GM18505 (cell line): ENCODE results near the gene SREBF1.

Source experiments
- ATAC-seq: cut with Tn5 transposase; IDR thresholded peaks from one replicate; pipeline ENCODE4 v1.9.1; 2021; ENCODE audit not compliant: unreplicated experiment
- POLR2A ChIP-seq: IDR thresholded peaks from 4 replicates; pipeline ENCODE4 v1.6.1; 2011; ENCODE audit warnings: borderline replicate concordance; ENCODE audit not compliant: insufficient read depth, insufficient read length; ENCODE audit errors: extremely low read depth

Gene SREBF1

DNA sequence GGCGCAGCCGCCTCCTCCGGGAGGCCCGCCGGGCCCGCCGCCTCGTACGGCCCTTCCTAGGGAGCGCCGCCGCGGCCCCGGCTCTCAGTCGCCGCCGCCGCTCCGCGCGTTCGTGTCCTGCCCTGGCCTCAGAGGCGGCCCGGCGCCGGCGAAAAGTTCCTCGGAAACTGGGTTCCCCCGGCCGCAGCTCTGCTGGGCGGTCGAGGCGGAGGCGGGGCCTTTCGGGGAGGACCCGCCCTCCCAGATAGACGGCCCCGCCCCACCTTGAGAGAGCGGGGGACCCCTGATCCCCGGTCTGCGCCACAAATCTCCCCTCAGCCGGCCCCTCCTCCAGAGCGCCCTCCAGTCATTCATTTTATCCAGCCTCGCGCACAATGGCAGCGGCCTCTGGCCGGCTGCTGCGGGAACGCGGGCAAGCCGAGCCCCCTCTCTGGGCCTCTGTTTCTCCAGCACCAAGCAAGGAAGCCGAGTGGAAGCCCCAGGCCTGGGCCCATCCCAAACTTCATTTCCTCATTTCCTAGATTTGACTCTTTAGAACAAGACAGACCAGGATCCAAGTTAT lies at the start of gene SREBF1:
SREBF1 (minus strand) TSS at position 169 of the 562 bp plus-strand sequence. CDS start 169 bp downstream, outside the sequence.
- peak; percentile 17 for ATAC-seq
- no peak for TF ChIP-seq POLR2A

DNA sequence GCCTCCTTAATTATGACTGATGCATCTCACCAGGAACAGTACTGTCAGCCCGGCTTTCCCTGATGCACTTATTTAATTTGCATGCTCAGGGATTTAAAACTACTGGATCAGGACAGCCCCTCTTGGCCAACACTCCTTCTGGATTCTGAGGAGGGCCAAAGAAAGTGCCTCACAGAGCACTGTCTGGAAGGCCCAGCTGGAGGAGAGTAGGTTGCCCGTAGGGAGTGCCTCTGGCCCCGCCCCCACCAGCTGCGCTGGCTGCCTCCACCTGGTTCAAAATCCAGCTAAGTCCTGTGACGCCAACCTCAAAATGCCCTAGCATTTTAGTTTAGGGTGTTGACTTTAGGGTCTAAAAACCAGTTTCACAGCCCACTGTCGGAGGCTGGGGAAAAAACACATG lies 49.4 kb upstream of the SREBF1 start:
- TF ChIP-seq POLR2A: no peak
- no peak for ATAC-seq

DNA sequence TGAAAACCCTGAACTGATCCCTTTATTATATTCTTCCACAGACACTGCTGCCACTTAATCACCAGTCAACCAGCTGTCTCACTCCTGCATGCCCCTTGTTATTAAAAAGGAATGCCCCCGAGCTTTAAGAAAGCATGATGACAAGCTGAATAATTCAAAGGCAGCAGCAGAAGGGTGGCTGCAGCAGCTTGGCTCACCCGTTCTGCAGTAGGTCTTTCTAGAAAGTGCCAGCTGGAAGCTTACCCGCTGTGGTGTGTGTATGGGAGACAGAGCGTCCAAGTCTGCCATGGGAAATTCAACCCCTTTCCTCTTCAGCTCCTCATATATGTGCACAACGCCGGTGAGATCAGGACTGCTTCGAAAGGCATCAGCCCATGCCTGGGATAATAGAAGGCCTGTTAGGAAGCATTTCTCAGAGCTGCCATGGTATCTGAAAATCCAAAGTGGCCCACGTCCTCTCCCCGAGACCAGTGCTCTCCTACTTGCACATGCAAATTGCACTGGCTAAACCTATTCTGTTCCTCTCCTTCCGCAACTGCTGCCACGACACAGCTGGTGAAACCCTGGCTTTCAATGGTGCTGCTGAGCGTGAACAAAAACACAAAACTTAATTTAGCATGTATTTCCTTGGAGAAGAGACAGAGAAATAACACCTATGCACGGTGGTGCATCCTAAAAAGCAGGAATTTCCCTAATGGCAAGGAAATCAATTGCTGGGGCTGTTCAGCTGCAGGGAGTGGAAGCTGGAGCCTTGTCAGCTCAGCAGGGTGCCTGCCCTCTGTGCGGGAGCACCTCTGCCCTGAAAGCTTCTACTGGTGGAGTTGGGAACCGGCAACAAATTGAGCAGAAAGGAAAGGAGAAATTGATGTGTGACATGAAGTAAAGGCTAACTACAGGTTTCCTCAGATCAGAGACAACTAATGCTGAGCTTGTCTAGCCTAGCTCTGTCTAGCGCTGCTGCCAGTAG lies 47.9 kb upstream of the SREBF1 start:
- no peak for ATAC-seq
- TF ChIP-seq POLR2A: no peak

DNA sequence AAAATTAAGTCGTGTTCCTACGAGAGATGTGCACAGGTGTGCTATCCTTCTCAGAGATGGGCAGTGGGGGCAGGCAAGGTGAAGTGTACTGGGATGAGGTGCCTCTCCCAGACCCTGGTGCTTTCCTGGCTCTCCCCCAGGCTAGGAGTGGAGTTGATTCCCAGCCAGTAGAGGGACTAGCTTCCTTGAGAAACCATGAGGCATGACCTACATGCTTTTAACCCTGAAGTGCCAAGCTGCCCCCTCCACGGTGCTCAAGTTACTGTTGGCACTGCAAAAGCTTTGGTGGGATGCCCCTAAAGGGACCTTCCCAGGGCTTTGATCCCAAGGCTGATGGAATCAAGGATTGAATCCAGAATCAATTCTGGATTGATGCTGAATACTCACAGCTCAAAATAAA lies 47.0 kb upstream of the SREBF1 start:
- no peak for ATAC-seq

DNA sequence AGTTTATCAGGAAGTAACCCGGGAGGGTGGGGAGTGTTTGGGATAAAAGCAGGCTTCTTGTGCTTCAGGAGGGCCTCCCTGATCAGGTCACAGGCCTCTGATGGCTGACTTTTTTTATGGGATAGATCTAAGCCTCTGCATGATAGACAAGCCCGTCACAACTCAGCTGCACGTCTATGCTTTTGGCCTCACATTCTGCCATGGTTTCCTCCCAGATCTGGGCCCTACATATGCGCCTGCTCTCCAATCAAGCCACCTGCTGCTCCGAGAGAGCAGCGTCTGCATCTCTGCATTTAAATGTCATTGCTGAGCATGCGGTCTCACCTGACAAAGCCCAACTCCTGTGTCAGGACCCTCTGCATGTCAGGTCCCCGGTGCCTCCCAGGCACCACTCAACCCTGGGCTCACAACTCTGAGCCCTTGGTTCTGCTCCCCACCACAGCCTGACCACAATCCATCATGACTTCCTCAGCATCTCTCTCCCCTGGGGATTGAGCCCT lies 45.3 kb upstream of the SREBF1 start:
- TF ChIP-seq POLR2A: no peak

More for the DNA sequence above, 47.0 kb upstream of the SREBF1 start:
- TF ChIP-seq POLR2A: no peak

DNA sequence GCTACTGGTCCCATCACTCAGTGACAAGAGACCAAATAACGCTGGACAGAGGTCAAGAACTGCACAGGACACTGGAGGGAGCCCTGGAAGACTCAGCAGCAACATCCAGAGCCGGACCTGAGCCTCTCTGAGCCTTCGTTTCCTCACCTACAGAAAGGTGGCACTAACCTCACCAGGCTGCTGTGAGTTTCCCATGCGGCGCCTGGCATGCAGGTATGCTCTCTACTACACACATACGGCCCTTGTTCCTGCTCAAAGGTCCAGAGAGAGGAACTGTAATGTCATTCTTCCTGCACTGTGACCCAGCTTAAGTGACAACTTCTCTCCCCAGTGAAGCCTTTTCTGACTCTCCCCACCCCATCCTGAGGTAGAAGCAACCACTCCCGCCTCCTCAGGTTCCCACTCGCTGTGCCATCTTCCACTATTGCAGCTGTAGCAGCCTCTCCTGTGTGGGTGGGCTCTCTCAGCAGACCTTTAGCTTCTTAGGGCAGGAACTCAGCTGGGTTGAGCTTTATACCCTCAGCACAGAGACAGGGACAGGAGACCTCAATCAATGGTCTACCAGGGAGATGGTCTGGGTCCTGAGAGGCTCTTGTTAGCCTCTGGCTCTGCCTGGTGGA lies 43.9 kb upstream of the SREBF1 start:
- no peak for TF ChIP-seq POLR2A
- no peak for ATAC-seq

More for the DNA sequence above, 45.3 kb upstream of the SREBF1 start:
- no peak for ATAC-seq

DNA sequence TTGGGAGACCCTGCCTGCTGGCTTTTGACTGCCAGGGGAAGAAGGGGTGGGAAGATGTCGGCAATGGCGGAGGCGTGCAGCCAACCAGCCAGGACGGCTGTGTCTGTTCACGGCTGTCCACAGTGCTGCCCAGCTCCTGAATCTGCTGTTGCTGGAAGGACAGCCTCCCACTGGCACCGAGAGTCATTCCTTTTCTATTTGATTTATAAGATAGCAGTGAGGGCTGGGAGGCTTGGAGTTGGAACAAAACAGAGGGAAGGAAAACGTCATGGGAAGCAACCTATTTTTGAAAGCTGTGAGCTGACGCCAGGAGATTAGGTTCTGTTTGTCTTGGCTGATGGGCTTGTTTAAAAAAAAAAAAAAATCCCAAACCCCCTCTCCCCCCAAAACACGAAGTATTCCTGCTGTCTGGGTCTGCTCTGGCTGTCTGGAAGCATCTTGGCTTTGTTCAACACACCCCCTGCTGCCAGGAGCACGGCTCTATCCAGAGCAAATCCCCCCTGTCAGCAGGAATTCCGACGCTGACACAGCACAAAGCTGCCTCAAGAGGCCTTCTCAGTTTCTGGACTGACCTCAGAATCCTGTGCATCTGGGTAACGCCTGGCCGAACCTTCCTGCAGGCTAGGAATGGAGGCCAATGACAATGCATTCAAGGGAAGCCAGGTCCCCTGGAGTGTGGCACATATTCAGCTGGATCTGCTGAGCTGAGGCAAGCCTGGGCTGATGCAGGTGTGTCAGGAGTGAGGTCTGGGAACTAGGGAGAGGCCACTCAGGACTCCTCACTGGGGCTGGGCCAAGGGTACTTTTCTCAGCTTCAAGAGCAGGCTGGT lies 41.0 kb upstream of the SREBF1 start:
- no peak for TF ChIP-seq POLR2A
- no peak for ATAC-seq

DNA sequence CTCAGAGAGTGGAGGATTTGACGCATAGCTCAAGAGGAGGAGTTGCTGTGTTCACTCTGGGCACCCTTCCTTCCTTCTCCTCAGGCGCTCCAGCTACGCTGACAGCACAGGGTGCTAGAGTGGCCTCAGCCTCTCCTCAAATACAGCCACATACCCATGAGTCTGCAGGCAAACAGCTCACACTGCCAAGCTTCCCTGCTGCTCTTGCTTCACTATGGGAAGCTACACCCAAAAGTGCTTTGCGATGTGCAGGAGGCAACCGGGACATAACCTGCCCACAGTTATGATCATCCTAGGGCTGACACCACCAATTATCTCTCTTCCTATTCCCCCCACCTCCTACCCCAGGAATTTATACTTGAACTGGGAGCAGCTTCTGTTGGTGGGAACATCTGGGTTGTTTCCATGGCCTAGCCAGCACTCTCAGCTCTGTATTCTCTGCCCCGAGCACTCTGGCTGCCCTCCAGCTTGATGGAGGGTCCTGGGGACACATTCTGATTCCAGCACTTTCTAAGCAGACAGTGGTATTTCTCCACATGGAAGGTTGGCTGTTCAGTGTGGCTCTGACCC lies 40.3 kb upstream of the SREBF1 start:
- no peak for TF ChIP-seq POLR2A
- no peak for ATAC-seq

DNA sequence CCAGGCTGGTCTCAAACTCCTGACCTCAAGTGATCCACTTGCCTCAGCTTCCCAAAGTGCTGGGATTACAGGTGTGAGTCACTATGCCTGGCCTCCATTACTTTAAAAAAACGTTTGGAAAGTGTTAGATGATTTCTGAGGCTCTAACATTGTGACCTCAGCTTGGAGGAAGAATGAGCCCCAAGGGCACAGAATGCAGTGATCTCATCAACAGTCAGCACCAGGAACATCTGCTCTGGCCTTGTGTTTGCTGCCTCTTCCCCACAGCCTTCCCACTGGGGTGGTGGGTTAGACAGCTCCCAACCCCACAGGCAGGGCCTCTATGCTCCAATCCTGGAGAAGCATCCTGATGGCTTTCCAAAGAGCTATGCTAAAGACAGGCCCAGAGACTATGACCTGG lies 37.7 kb upstream of the SREBF1 start:
- no peak for ATAC-seq
- TF ChIP-seq POLR2A: no peak

DNA sequence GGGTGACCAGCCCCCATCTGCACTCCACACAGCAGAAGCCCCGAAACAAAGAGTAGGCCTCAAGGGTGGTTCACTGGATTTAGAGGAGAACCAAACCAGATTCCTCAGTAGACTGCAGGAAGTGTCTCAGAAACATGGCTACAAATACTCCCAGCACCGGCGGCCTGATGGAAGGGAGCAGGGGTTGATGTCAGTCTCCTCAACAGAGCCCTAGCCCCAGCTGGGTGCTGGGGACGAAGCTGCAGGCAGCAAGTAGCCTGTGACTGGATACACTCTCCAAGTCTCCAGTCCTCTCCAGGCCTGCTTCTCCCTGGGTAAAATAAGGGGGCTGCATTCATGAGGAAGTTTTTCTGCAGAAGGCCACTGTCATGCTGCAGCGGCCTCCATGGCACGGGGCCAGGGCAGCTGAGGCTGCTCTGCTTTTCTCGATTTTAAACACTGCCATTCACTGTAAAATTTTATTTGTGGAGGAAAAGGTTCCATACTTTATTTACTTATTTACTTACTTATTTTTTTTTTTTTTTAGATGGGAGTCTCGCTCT lies 36.7 kb upstream of the SREBF1 start:
- no peak for ATAC-seq
- TF ChIP-seq POLR2A: no peak

DNA sequence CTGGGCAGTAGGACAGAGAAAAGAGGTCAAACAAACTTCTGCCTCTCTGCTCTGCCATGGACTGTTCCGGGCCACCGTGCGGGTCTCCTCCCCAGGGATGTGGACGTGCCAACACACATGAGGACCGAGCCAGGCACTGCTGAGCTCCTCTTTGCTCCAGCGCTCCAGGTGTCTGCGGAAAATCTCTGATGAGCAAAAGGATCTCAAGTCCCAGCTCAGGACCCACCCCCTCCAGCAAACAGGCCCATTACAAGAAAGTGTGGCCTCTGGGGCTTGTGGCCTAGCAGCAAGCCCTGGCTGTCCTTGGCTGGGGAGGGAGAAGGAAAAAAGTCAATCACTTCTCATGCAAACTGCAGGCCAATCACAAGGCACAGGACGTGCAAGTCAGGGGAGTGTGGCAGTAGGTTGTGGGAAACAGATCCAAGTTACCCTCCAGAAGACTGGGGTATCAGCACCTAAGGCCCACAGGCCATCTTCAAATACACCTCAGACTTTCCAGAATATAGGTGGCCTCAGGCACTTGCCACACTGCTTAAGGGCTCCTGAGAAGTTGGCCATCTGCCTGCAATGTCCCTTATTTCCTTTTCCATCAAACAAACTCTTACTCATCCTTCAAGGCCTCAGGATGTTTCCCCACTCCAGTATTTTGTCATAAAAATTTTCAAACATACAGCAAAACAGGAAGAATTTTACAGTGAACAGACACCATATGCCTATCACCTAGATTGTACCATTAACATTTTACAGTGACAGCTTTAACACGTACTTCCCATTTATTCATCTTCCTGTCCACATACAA lies 36.0 kb upstream of the SREBF1 start:
- TF ChIP-seq POLR2A: no peak
- no peak for ATAC-seq
